ENCODE data around the gene TSPO. TPM values are rescaled to one million over a fixed set of nuclear protein-coding genes. Genes with fewer than 3 reads are reported as not detected.

TSPO gene
- total and polyA plus RNA-seq, 2 of the 8 experiments (the other 6 are each of a cell fraction or from before 2014, with no cell fraction given): 19.9 to 51.5 TPM

GRCh38 chr22:43182118-43182517, 30.8 kb downstream of the TSPO start:
- Histone ChIP-seq H3K4me2 (ENCODE audit: insufficient read depth in 1 of 2, low read depth in 2 of 2, low read length in 2 of 2) (no peak overlapping the region), H2BK12ac (ENCODE audit: low read depth, low read length) (no peak overlapping the region), H2BK15ac (ENCODE audit: low read length) (no peak overlapping the region), H3K79me2 (ENCODE audit: control insufficient read depth in 1 of 2, insufficient read depth in 2 of 2, low read length in 2 of 2) (peaks cover 0 to 32% of the 10 kb centered on the region in 2 experiments; a peak in 3 of 4 replicates), H4K91ac (replicated peaks; ENCODE audit: insufficient read length, low read length) (no peak overlapping the region), H4K20me1 (replicated peaks in 1 of 2; ENCODE audit: control insufficient read depth in 1 of 2, insufficient read depth in 2 of 2, low read length in 2 of 2) (peaks cover 4 to 20% of the 10 kb centered on the region in 2 experiments), H3K4me1 (replicated peaks in 1 of 4; ENCODE audit: control insufficient read depth in 3 of 4, insufficient read depth in 4 of 4, low read length in 3 of 4) (peaks cover 0 to 11% (median 5%) of the 10 kb centered on the region in 4 experiments; a peak in 5 of 7 replicates), H4K5ac (ENCODE audit: insufficient read length, low read depth, low read length) (no peak overlapping the region), H3K79me1 (ENCODE audit: low read depth, low read length) (peaks cover 10% of the 10 kb centered on the region; the same call in 1 of the 2 replicates), H2BK20ac (ENCODE audit: low read length) (no peak overlapping the region), H3K9me3 (ENCODE audit: insufficient read depth in 2 of 2, low read depth in 1 of 2, low read length in 1 of 2) (no peaks in the 10 kb centered on the region), H3K18ac (ENCODE audit: extremely low read depth, low read length) (no peak overlapping the region), H3K23me2 (ENCODE audit: low read depth, low read length) (peaks cover 7% of the 10 kb centered on the region; the same call in 1 of the 2 replicates), H3K27ac (ENCODE audit: low read depth, low read length) (no peak overlapping the region), H2BK5ac (ENCODE audit: low read depth, low read length) (no peak overlapping the region), H3K27me3 (replicated peaks in 1 of 4; ENCODE audit: control insufficient read depth in 3 of 4, extremely low read depth in 1 of 4, insufficient read depth in 3 of 4, low read length in 3 of 4) (no peaks in the 10 kb centered on the region), H3K4ac (replicated peaks; ENCODE audit: insufficient read length, low read depth, low read length) (no peak overlapping the region), H3K4me3 (ENCODE audit: extremely low read depth in 1 of 4, insufficient read depth in 2 of 4, low read depth in 3 of 4, low read length in 4 of 4) (no peak overlapping the region), H3K9ac (replicated peaks in 1 of 4; ENCODE audit: extremely low read depth in 1 of 4, low read depth in 3 of 4, low read length in 3 of 4) (no peak overlapping the region; a peak in 1 of 7 replicates), H2AFZ (ENCODE audit: low read length) (no peak overlapping the region), H3K56ac (replicated peaks; ENCODE audit: insufficient read length, low read depth, low read length) (no peak overlapping the region), H4K8ac (ENCODE audit: extremely low read depth, insufficient read depth, low read length) (no peak overlapping the region), H3K36me3 (ENCODE audit: control insufficient read depth in 2 of 4, insufficient read depth in 4 of 4, low read length in 3 of 4) (peaks cover 19 to 37% (median 32%) of the 10 kb centered on the region in 4 experiments; a peak in 7 of 8 replicates), H2BK120ac (replicated peaks; ENCODE audit: low read depth, low read length) (no peak overlapping the region), H3K14ac (ENCODE audit: insufficient read length) (no peak overlapping the region), H2AK5ac (ENCODE audit: low read depth, low read length) (no peak overlapping the region), H3K23ac (ENCODE audit: insufficient read length) (no peak overlapping the region)
- ChIA-PET CTCF (ENCODE audit: partially characterized antibody) (interaction anchor here (0.6 to 12.4 kb wide), 4 partner anchors 19 to 453 kb away, joined by 3 to 104 read pairs (median 3); no protein-coding TSS in a partner anchor), POLR2A (ENCODE audit: partially characterized antibody) (interaction anchor here (1.4 to 5.0 kb wide), 4 partner anchors 10 to 25 kb away, joined by 4 to 29 read pairs (median 7); no protein-coding TSS in a partner anchor)
- DNase-seq (ENCODE audit: low read depth in 1 of 2, low spot score in 2 of 2) (no peak), FAIRE-seq (no peak)
- WGBS, 2 experiments (ENCODE audit: extremely low coverage in 1 of 2, insufficient coverage in 1 of 2, insufficient read length in 1 of 2, insufficient replicate concordance in 2 of 2, low coverage in 1 of 2, low lambda C conversion rate in 2 of 2, missing lambda C conversion rate in 1 of 2): 91% methylated on average over 10 of the region's 10 CpGs; no CpG with 5 or more reads in 1 of the 2 experiments
- TF ChIP-seq KDM5A (IDR thresholded peaks at IDR 0.05; ENCODE audit: low read length) (no peak), GABPA (IDR thresholded peaks at IDR 0.05; ENCODE audit: borderline replicate concordance, insufficient read depth, low read length) (no peak), JUN (IDR thresholded peaks at IDR 0.05; ENCODE audit: low read depth, low read length) (no peak), RNF2 (IDR thresholded peaks at IDR 0.05; ENCODE audit: borderline replicate concordance, low read depth, low read length, missing control alignments, poor library complexity, severe bottlenecking) (no peak), CREB1 (IDR thresholded peaks at IDR 0.05) (no peak), E2F6 (IDR thresholded peaks at IDR 0.05) (no peak), TAF1 (IDR thresholded peaks at IDR 0.05; ENCODE audit: low read depth, low read length) (no peak)

Measured in H1 (cell line).